HG03521 (cell line): Measurements from ENCODE around the gene MEGF11.
"Not testable (repeated sequence)": the region's sequence is repeated elsewhere in the genome, so short reads cannot be mapped to it uniquely, and the experiment has no call there.

Experiments used
- ATAC-seq: cut with Tn5 transposase; IDR thresholded peaks from one replicate; pipeline ENCODE4 v1.9.1; 2021; ENCODE audit warnings: mild to moderate bottlenecking, moderate library complexity; ENCODE audit not compliant: unreplicated experiment

The MEGF11 gene

DNA sequence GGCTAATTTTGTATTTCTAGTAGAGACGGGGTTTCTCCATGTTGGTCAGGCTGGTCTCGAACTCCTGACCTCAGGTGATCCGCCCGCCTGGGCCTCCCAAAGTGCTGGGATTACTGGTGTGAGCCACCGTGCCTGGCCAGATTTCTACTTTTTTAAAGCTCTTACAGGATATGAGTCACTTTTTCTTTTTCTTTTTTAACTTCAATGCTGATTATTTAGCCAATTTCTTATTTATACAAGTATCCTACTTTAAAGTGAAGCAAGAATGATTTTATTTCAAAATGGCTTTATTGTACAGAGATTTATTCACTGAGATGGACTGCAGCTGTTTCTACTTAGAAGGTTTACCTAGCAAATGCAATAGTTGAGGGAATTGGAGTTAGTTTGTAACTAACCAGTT lies 381.0 kb downstream of the MEGF11 start:
- not testable (repeated sequence) for ATAC-seq

DNA sequence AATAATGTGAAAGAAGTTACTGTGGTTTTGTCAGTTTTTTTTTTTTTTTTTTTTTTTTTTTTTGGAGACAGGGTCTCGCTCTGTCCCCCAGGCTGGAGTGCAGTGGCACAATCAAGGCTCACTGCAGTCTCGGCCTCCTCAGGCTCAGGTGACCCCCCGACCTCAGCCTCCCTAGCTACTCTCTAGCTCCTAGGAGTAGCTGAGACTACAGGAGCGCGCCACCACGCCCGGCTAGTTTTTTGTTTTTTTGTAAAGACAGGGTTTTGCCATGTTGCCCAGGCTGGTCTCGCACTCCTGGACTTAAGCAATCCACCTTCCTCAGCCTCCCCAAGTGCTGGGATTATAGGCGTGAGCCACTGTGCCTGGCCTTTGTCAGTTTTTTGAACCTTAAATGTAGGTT lies 381.7 kb downstream of the MEGF11 start:
- ATAC-seq: not testable (repeated sequence)

DNA sequence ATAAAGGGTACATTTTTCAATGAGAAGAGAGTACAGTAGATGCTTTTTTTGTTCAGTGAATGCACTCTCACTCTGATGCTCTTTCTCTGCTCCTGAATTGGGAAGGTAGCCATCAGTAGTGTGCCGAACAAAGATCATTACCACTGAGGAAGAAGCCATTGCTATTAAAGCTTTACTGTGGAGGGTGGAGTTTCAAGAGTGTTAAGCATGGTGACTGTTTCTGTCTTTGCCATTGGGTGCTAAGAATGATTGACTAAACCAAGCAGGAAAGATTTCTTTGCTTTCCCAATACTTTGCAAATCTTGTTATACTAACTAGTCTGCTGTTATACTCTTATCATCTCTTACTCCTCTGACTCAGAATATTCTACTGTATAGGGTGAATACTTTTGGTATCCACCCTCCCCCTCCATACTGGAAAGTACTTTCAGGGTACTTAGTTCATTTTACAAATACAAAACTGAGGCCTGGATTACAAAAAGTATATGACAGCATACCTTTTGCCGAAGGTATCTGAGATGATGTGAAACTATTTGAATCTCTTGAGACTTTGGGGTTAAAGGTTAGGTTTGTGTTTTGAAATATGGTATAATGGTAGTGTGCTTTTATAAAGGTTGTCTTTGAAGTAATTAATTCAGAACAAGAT lies 382.5 kb downstream of the MEGF11 start:
- no peak for ATAC-seq

DNA sequence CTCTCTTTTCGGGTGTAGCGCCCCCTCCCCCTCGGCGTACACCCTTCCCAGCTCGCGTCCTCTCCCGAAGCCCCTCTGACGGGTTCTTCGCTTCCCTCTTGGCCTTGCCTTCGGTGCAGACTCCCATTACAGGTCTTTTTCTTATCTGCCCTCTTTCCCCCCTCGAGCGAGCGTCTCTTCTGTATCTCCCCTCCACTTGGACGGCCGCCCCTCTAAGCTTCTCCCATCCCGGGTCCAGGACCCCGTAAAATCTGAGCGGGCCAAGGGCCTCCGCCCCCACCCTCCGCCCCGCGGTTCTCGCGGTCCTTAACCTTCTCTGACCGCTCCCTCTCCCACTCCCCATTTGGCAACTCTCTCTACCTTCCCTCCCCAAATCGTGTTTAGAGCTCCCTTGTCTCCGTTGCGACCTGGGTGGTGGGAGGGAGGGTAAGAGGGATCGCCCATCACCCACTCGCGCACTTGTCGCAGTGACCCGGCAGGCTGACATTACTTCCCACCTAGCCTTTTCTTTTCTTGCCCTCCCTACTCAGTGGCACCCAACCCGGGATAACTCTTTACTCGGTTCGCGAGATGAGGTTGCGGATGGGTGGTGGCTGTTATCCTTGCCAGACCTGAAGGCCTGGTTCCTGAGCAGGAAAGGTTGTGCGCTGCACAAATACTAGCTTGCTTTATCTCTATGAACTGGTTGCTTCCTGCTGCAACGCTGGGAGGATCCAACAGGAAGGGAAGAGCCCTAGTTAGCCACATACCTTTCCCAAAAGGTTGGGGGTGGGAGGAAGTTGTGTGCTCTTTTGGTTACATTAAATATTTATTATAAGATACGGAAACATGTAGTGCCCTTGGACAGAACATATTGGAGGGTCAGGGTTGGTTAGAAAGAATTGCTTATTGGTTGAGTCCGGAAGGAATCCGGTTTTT lies 383.3 kb downstream of the MEGF11 start:
- ATAC-seq: no peak

DNA sequence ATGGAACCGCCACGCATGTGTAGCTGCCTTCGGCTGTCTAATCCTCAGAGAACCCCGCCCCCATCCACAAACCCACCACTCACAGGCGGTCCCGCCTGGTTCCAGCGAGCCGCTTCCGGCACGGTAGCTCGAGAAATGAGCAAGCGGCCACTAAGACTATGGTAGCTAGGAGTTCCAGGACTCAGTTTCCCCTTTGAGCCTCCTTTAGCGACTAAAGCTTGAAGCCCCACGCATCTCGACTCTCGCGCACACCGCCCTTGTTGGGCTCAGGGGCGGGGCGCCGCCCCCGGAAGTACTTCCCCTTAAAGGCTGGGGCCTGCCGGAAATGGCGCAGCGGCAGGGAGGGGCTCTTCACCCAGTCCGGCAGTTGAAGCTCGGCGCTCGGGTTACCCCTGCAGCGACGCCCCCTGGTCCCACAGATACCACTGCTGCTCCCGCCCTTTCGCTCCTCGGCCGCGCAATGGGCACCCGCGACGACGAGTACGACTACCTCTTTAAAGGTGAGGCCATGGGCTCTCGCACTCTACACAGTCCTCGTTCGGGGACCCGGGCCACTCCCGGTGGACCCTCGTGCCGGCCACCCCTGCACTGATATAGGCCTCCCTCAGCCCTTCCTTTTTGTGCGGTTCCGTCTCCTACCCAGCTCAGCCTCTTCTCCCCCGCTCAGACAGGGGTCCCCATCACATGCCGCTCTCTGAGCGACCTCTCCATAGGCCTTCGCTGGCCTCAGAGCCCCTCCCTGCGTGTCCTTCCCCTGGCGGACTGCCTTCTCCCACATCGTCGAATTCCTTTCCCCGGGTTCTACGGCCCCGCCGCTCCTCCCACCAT lies 384.2 kb downstream of the MEGF11 start, which contains the start of gene RAB11A:
Gene RAB11A (plus strand): TSS at position 366 of the 828 bp plus-strand sequence. CDS start 95 bp downstream, at position 461.
- peak; percentile 87 for ATAC-seq

DNA sequence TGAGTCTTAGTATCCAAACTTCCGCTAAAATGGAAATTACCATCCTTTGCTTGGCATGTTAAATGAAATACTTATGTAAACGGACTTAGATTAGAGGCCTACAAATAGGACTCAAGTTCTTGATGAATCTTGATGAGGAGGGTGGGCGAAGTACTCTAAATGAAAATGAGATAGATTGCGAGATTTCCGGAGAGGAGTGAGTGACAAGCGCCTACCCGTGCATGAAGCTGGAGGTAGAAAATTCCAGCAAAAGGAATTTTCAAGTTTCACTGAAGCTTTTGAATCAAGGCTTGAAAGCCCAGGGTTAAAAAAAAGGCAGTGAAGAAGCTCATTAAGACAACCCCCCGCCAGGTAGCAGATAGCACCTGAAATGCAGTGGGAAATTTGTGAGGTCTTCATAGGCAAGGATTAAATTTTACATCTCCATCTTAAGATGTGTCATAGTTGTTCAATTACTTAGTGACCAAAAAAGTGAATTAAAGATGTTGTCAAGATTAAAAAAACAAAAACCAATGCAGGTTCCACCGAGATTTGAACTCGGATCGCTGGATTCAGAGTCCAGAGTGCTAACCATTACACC lies 384.9 kb downstream of the MEGF11 start:
- ATAC-seq: no peak

DNA sequence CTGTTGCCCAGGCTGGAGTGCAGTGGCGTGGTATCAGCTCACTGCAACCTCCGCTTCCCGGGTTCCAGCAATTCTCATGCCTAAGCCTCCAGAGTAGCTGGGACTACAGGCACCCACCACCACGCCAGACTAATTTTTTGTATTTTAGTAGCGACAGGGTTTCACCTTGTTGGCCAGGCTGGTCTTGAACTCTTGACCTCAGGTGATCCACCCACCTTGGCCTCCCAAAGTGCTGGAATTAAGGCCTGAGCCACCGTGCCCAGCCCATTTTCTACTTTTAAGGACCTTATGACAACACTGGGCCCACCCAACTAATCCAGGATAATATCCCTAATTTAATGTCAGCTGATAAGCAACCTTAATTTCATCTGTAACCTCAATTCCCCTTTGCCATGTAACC lies 385.6 kb downstream of the MEGF11 start:
- ATAC-seq: not testable (repeated sequence)

DNA sequence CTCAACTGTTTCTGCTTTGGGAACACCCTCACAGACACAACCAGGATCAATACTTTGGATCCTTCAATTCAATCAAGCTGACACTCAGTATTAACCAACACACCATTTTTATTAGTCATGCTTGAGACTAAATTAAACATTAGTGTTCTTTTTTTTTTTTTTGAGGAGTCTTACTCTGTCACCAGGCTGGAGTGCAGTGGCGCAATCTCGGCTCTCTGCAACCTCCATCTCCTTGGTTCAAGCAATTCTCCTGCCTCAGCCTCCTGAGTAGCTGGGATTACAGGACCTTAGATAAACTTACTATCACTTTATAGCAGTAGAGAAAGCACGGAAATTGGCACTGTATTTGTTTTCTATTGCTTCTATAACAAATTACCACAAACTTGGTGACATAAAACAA lies 386.3 kb downstream of the MEGF11 start:
- no peak for ATAC-seq

DNA sequence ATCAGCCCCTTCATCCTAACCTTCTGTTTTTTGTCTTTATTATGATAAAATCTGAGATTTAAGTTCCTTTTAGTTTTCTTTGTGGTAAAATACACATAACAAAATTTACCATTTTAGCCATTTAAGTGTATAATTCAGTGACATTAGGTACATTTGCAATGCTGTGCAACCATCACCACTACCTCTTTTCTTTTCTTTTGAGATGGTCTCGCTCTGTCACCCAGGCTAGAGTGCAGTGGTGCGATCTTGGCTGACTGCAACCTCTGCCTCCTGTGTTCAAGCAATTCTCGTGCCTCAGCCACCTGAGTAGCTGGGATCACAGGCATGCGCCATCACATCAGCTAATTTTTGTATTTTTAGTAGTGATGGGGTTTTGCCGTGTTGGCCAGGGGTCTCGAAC lies 390.4 kb downstream of the MEGF11 start:
- no peak for ATAC-seq

DNA sequence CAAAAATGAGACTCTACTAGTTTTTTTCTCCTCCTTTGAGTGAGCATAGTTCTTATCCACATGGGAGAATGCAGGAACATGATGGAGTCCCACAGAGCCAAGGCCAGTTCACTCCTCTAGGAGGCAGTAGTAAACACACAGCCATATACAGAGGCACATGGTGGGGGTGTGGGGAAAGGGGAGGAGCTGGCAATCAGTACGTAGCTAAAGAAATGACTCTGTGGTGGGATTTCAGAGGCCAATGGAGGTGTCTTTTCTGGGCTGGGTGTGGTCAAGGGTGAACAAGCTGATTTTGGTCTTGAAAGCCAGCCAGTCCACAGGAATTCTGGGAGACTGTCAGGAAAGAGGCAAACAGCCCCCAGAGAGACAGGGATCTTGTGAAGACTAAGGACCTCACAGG lies 390.9 kb downstream of the MEGF11 start:
- no peak for ATAC-seq

DNA sequence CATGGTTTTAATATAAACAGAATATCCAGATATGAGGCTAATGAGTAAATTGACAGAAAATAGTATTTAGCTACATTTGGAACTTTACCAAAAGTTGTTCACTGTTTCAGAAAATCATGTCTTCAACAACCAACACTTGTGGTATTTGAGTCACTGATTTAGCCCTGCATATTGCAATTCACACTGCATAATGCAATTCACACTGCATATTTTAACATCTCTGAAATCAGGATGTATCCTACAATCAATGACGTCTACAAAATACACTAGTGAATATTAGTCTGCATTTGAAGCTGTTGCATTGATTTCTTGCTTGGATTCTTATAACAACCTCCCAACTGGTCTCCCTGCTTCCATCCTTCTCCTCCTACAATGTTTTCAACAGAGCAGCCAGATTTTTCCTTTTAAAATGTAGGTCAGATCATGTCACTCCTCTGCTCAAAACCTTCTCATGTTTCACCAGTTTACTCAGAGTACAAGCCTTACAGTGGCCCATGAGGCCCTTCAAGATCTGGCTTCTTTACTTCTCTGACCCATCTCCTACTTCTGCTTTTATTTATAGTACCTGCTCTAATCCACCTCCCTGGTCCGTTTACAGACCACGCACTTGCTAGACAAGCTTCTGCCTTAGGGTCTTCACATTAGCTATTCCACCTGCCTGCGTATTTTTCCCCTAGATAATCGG lies 395.7 kb downstream of the MEGF11 start:
- no peak for ATAC-seq

DNA sequence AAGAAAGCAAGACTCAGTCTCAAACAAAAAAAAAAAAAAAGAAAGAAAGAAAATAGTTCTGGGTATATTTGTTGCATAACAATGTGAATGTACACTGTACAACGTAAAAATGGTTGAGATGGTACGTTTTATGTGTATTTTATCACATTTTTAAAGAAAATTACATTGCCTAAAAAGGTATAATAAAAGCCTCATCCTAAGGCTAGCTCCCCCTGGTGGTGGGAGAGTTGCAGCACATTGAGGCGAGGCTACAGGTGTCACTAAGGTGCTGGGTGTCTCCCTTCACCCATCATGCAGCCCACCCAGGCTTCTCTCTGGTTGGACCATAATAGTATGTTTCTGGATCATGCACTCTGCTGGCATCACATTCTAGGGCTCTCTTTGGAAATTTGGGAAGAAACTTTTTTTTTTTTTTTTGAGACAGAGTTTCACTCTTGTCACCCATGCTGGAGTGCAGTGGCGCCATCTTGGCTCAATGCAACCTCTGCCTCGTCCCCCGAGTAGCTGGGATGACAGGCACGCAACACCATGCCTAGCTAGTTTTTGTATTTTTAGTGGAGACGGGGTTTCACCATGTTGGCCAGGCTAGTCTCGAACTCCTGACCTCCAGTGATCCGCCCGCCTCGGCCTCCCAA lies 396.6 kb downstream of the MEGF11 start:
- no peak for ATAC-seq

DNA sequence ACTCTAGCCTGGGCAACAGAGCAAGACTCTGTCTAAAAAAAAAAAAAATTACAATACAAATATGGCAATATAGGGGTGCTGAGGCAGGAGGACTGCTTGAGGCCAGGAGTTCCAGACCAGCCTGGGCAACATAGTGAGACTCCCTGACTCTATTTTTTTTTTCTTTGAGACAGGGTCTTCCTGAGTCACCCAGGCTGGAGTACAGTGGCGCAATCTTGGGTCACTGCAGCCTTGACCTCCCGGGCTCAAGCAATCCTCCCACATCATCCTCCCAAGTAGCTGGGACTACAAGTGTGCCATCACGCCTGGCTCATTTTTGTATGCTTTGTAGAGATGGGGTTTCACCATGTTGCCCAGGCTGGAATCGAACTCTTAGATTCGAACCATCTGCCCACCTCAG lies 401.6 kb downstream of the MEGF11 start:
- ATAC-seq: no peak

DNA sequence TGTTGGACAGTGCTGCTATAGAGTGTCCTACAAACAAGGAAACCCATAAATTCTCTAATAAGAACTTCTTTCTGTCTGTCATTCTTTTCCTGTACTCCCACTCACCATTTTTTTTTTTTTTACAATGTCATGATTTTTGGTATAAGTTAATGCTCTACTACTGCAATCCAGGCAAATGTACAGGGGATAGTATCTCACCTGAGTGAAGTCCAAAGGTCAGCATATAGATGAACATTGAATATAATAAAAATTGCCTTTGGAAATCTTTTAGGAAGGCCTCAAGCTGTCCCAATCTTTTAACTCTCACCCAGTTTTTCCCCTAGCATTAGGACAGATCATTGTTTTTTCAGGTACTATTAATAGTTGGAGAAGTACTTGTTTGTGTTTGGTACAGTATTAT lies 405.6 kb downstream of the MEGF11 start:
- ATAC-seq: no peak

DNA sequence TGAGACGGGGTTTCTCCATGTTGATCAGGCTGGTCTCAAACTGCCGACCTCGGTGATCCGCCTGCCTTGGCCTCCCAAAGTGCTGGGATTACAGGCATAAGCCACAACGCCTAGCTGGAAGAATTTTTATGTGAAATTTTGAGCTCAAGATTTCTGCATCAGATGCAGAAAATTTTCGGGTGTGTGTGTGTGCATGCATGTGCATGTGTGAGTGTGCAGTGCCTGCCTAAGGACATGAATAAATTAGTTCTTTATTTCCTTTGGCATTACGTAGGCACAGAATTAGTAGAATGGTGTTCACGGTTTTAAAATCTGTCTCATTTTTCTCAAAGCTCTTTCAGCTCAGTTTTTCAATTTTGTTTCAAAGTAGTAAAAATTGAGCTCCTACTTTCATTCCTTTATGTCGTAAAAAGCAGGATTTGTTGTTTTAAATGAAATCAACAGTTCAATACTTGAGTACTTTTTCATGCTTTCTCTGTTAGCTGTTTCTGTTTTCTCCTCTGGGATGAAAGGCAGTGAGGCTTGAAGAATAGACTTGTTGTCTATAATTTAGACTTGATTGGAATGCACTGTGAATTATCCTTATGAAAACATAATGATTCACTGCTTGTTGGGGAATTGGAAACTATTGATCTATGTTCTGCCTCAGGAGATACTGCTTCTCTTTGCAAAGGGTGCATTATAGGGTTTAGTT lies 407.6 kb downstream of the MEGF11 start:
- ATAC-seq: no peak
